ENCODE data around the gene UEVLD. TPM values are rescaled to one million over a fixed set of nuclear protein-coding genes. Genes with fewer than 3 reads are reported as not detected.

UEVLD gene
- total RNA-seq (2022; extraction: Qiagen RNA extraction), result 17.3 to 24.6 TPM (median 21.3 TPM) in 5 replicates

GRCh38 chr11:18588297-18589252 is at the start of gene UEVLD:
UEVLD (minus strand) TSS chr11:18588734; CDS start chr11:18588654, 80 bp downstream.

GRCh38 chr11:18634140-18635032 is 45.9 kb upstream of the UEVLD start, which contains the start of gene SPTY2D1:
SPTY2D1 (minus strand) TSS chr11:18634342; CDS start chr11:18634257, 85 bp downstream.

GRCh38 chr11:18599739-18600230 is 11.3 kb upstream of the UEVLD start, which contains the start of gene MISFA:
MISFA (plus strand) TSS chr11:18599789; CDS start chr11:18599929, 140 bp downstream.

GRCh38 chr11:18526521-18527296 is 61.8 kb downstream of the UEVLD start, which contains the start of gene TSG101:
TSG101 (minus strand) TSS chr11:18526942; CDS start chr11:18526816, 126 bp downstream.

Other genes with a start within 250 kb of the UEVLD start
- 2,159 to 3,499 TPM (median 2,474 TPM) in 5 replicates for gene LDHA, start 194.2 kb downstream of the UEVLD start, total RNA-seq (2022; extraction: Qiagen RNA extraction)
- gene LDHC, start 176.4 kb downstream of the UEVLD start, total RNA-seq (2022; extraction: Qiagen RNA extraction), result 0.14 to 0.37 TPM (median 0.14 TPM) in 3 of 5 replicates, not detected in the others
- gene LDHAL6A, start 132.9 kb downstream of the UEVLD start, total RNA-seq (2022; extraction: Qiagen RNA extraction), result not detected in 5 replicates
- gene TSG101, start 61.8 kb downstream of the UEVLD start, total RNA-seq (2022; extraction: Qiagen RNA extraction), result 84.5 to 115 TPM (median 102 TPM) in 5 replicates
- gene MISFA, start 11.1 kb upstream of the UEVLD start, total RNA-seq (2022; extraction: Qiagen RNA extraction), result 1.6 to 2.6 TPM (median 2.1 TPM) in 5 replicates
- 13.4 to 19.5 TPM (median 17.1 TPM) in 5 replicates for gene SPTY2D1, start 45.6 kb upstream of the UEVLD start, total RNA-seq (2022; extraction: Qiagen RNA extraction)
- gene TMEM86A, start 110.0 kb upstream of the UEVLD start, total RNA-seq (2022; extraction: Qiagen RNA extraction), result 0.21 to 0.62 TPM (median 0.41 TPM) in 5 replicates
- gene IGSF22, start 137.5 kb upstream of the UEVLD start, total RNA-seq (2022; extraction: Qiagen RNA extraction), result not detected in 5 replicates
- not detected in 5 replicates for gene PTPN5, start 203.1 kb upstream of the UEVLD start, total RNA-seq (2022; extraction: Qiagen RNA extraction)